NOMO-1 treated with DMSO at 0.1 percent for 48 hours (cell line): Measurements from ENCODE around the gene MID1IP1.

Source experiments
- DNase-seq: peaks from one replicate; lab custom pipeline; 2025; ENCODE audit not compliant: unreplicated experiment; lab: John Stamatoyannopoulos, UW

Gene MID1IP1, protein sequence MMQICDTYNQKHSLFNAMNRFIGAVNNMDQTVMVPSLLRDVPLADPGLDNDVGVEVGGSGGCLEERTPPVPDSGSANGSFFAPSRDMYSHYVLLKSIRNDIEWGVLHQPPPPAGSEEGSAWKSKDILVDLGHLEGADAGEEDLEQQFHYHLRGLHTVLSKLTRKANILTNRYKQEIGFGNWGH

GRCh38 chrX:38800981-38801845 lies at the start of gene MID1IP1:
MID1IP1 (plus strand) TSS chrX:38801459; CDS start chrX:38804947, 3,488 bp downstream.
- DNase-seq: peak; percentile 87

- peak; percentile 45 for DNase-seq
Observed at GRCh38 chrX:38754102-38754790, 47.0 kb upstream of the MID1IP1 start.

- DNase-seq: no peak
Observed at GRCh38 chrX:38754818-38755718, 46.2 kb upstream of the MID1IP1 start.

- no peak for DNase-seq
Observed at GRCh38 chrX:38760883-38761282, 40.4 kb upstream of the MID1IP1 start.

- DNase-seq: peak; percentile 41
Observed at GRCh38 chrX:38768079-38768478, 33.2 kb upstream of the MID1IP1 start.

DNA sequence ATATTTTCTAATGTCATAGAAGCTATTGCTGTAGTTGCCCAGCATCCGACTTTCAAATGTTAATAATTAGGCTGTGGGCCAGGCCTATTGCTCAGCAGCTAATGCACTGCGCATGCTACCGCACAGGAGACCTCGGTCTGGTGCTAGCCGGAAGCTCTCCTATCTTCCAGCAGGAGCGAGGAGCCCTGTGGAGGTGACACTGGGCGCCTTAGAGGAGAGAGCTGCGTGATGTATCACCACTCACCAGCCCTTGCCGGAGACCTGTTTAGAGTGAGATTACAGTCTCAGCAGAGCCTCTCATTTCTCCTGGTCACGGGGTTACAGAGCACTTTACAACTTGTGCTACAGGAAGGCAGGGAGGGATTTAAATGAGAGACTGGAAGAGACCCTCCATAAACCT lies 31.1 kb upstream of the MID1IP1 start:
- no peak for DNase-seq

DNA sequence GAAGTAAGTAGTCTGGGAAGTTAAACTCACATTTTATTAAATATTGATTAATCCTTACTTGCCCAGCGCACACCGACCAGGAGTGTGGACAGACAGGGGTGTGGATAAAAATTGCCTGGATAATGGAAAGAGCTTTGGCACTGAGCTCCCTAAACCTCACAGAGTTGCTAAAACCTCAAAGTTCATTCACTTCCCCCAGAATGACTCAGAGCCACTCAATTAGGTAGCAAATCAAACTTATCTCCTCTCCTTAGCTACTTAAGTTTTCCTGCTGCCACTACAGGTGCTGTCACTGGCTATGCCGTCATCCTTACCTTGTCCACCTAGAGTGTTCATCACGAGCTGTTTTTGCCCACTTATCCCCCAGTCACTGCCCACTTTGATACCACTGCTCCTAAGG lies 27.0 kb upstream of the MID1IP1 start:
- peak; percentile 4 for DNase-seq

DNA sequence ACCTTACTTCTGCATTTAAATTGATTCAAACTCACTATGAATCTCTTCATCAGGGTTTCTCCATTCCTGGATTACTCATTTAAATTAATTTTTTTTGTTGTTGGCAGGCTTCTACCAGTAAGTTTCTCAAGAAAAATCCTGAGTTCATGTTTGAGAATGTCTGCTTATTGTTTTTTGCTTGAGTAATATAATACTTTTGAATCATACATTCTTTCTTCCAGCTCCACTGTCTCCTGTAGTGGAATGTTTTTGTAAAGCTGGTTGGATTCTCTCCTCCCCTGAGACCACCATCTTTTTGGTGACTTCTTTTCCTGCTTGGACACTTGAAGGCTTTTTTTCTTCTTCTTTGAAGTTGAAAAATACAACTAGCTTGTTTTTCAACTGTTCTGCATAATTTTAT lies 4.3 kb upstream of the MID1IP1 start:
- DNase-seq: no peak

DNA sequence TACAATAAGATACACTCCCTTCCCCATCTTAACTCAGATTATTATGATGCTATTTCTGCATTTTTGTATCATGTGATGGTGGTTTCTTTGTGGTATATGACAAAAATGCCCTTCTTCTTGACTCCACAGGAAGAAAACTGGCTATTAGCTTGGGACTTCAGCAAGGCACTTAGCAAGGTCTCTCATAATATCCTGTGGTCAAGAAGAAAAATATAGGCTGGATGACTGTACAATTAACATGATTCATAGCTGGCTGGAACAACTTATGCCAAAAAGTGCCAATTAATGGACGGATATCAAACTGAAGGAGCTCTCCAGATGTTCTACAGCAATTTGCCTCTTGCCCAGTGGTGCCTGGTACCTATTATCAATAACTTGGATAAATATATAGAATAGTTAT lies 2.3 kb upstream of the MID1IP1 start:
- no peak for DNase-seq

DNA sequence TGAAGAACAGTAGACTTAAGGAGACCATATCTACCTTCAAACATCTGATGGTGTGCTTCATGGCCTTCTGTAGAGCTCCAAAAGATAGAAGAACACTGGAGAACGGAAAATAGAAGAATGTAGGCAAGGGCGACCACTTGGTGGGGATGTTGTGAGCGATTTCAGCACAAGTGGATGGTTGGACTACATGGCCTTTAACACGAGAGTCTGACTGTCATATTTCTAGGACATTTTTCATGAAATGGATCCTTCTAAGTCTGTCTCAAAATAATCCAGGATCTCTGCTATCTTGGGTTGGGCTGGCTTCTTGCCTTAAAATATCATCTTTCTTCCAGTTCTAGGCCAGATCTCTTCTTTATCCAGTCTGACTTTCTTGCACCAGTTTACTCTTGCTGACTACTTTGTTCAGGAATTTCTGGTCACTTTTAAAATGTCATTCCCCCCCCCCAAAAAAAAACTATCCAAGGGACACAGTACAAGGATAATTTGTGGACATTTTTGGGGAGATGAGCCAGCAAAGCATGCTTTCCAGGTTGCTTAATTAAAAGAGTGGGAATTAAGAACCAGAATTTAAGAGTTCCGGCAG lies 1.2 kb upstream of the MID1IP1 start:
- DNase-seq: peak; percentile 18

DNA sequence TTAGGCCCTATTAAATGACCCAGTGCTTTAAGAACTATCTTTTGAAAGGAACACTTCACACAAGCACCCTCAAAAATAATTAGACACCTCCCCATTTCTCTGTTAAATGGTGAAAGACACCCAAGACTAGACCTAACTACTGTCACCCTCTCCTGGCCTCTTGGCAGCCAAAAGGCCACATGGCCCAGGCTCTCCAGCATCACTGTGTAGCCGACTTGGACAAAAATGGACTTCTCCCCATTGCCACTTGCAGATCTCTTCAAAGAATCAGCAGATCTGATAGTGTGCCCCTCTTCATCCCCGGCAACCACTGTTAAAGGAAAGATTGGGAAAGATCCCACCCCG lies 2.0 kb downstream of the MID1IP1 start:
- DNase-seq: no peak

DNA sequence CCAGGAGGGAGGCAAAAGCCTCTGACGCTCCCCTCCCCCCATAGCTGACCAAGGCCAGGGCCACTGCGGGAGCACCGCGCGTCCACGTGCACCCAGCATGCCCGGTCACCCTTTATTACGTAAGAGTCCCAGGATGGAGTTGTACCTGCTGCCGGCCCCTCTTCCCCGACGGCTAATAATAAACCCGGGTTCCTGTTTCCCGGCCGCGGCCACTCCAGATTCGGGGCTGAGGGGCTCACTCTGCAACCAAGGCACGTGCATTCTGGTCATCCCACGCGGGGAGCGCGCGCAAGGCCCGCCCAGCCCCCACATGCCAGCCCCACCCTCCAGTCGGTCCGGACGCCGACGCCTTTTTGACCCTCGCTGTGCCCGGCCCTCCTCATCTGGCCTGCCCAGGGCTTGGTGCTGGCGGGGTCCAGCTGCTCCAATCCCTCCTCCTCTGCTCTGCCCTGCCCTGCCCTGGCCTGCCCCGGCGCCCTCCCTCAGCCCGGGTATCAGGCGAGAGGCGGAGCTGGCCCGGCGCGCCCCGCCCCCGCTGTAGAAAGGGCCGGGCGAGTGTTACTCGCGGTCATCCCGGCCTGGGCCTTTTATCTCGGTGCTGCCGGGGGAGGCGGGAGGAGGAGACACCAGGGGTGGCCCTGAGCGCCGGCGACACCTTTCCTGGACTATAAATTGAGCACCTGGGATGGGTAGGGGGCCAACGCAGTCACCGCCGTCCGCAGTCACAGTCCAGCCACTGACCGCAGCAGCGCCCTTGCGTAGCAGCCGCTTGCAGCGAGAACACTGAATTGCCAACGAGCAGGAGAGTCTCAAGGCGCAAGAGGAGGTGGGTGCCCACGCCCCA lies 2.6 kb downstream of the MID1IP1 start:
- peak; percentile 81 for DNase-seq

DNA sequence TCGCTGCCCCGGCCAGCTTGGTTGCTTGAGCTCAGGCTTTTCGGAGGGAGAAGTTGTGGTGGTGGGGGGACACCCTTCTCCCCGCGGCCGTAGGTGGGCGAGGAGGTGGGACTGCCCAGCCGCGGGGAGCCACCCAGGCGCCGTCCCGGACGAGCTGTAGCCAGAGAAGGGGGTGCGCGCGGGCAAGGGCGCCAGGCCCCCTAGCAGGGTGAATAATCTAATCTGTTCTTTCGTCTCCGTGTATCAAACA lies 3.1 kb downstream of the MID1IP1 start:
- no peak for DNase-seq

DNA sequence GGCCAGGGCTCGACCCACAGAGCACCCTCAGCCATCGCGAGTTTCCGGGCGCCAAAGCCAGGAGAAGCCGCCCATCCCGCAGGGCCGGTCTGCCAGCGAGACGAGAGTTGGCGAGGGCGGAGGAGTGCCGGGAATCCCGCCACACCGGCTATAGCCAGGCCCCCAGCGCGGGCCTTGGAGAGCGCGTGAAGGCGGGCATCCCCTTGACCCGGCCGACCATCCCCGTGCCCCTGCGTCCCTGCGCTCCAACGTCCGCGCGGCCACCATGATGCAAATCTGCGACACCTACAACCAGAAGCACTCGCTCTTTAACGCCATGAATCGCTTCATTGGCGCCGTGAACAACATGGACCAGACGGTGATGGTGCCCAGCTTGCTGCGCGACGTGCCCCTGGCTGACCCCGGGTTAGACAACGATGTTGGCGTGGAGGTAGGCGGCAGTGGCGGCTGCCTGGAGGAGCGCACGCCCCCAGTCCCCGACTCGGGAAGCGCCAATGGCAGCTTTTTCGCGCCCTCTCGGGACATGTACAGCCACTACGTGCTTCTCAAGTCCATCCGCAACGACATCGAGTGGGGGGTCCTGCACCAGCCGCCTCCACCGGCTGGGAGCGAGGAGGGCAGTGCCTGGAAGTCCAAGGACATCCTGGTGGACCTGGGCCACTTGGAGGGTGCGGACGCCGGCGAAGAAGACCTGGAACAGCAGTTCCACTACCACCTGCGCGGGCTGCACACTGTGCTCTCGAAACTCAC lies 3.6 kb downstream of the MID1IP1 start:
- DNase-seq: peak; percentile 12

DNA sequence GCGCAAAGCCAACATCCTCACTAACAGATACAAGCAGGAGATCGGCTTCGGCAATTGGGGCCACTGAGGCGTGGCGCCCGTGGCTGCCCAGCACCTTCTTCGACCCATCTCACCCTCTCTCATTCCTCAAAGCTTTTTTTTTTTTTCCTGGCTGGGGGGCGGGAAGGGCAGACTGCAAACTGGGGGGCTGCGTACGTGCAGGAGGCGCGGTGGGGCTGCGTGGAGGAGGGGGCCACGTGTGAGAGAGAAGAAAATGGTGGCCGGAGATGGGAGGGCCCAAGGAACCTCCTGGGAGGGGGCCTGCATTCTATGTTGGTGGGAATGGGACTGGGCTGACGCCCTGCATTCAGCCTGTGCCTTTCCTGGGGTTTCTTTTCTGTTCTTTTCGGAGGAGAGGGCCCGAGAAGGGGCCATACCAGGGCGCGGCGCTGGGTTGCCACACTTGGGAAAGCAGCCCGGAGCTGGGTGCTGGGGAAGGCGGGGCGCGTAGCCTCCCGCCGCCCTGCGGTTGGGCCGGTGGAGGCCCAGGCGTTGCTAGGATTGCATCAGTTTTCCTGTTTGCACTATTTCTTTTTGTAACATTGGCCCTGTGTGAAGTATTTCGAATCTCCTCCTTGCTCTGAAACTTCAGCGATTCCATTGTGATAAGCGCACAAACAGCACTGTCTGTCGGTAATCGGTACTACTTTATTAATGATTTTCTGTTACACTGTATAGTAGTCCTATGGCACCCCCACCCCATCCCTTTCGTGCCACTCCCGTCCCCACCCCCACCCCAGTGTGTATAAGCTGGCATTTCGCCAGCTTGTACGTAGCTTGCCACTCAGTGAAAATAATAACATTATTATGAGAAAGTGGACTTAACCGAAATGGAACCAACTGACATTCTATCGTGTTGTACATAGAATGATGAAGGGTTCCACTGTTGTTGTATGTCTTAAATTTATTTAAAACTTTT lies 4.5 kb downstream of the MID1IP1 start:
- peak; percentile 85 for DNase-seq

DNA sequence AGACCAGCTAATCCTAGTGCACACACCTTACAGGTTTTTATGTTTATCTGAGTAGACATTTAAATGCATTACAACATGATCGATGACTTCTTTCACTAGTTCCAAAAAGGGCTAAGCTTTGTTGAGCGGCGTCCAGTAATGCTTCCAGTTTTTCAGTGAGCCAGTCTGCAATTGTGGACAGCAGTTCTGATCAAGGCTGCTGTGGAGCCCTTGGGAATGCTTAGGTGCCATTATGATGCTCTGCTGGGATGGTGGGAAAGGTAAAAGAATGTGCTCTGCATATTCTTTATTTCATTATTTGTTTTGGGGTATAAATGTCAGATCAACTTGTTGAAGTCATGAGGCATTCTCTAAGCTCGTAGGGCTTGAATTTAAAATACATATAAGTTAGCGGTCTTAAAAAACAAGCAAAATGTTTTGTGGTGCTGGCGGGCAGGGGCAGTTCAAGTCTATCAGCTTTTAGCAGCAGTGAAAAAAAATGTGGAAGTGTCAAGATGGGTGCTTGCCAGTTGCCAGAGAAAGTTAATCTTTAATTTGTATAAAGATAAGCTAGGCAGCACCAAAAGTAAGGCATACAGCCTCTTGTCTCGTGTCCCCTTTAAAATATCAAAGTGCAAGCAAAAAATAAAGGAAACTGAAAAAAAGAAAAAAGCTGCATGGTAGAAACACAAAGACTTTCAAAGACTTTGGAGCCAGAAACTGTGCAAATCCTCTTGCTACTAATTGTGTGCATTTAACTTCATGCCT lies 5.8 kb downstream of the MID1IP1 start:
- DNase-seq: peak; percentile 22

GRCh38 chrX:38807873-38808272 lies 6.6 kb downstream of the MID1IP1 start:
- DNase-seq: no peak
